OCI-LY7 (cell line): ENCODE data around the gene TPRG1. TPM values are rescaled to one million over a fixed set of nuclear protein-coding genes. Genes with fewer than 3 reads are reported as not detected.

Experiments used
- BruUV-seq: library from RNA; stranded (reverse); fragments of 400-500 nt; replicated peaks from 2 replicates; lab custom pipeline; 2021; lab: Mats Ljungman, UMichigan
- CTCF ChIA-PET: fragments of 300-600 bp; sonication (Branson Sonifier 250); formaldehyde crosslinking; loops from one replicate; lab custom pipeline; 2022; ENCODE audit warnings: antibody characterized with exemption; ENCODE audit not compliant: unreplicated experiment; lab: Charles Lee
- POLR2A ChIA-PET: fragments of 300-600 bp; sonication (Branson Sonifier 250); formaldehyde crosslinking; loops from one replicate; lab custom pipeline; 2022; ENCODE audit warnings: antibody characterized with exemption; lab: Charles Lee
- DNase-seq: peaks from one replicate; pipeline ENCODE4 v3.0.0-alpha.2; 2015; ENCODE audit warnings: low spot score
- H2AFZ ChIP-seq: fragments of 200-600 bp; sonication (generic), shearing (Covaris generic); 2 replicates; pipeline ENCODE4 v1.6.1; 2014; ENCODE audit warnings: mild to moderate bottlenecking, antibody characterized with exemption, low read length, moderate library complexity
- H3K27ac ChIP-seq: fragments of 200-600 bp; sonication (generic); 2 replicates; pipeline ENCODE4 v1.5.1; 2014; ENCODE audit warnings: mixed run types, low read depth, mild to moderate bottlenecking, moderate library complexity, low read length, inconsistent platforms; ENCODE audit not compliant: poor library complexity, severe bottlenecking
- H3K36me3 ChIP-seq: fragments of 200-600 bp; sonication (generic); 2 replicates; pipeline ENCODE4 v1.6.1; 2014; ENCODE audit warnings: mild to moderate bottlenecking, antibody characterized with exemption, low read length, moderate library complexity, mixed read lengths; ENCODE audit not compliant: insufficient read depth
- H3K4me1 ChIP-seq: fragments of 200-600 bp; sonication (generic); 2 replicates; pipeline ENCODE4 v1.5.1; 2014; ENCODE audit warnings: mild to moderate bottlenecking, low read length; ENCODE audit not compliant: insufficient read depth, poor library complexity, severe bottlenecking
- H3K4me2 ChIP-seq: fragments of 200-600 bp; sonication (generic); 2 replicates; pipeline ENCODE4 v1.6.1; 2014; ENCODE audit warnings: mild to moderate bottlenecking, low read length
- H3K4me3 ChIP-seq: fragments of 200-600 bp; sonication (generic); 2 replicates; pipeline ENCODE4 v1.5.1; 2014; ENCODE audit warnings: mild to moderate bottlenecking, low read depth, low read length; ENCODE audit not compliant: poor library complexity, severe bottlenecking
- H3K79me2 ChIP-seq: fragments of 200-600 bp; sonication (generic); 2 replicates; pipeline ENCODE4 v1.6.1; 2016; ENCODE audit warnings: low read depth, mild to moderate bottlenecking, low read length, moderate library complexity, mixed read lengths; ENCODE audit not compliant: insufficient read depth
- H3K9me2 ChIP-seq: fragments of 200-600 bp; sonication (generic); 2 replicates; pipeline ENCODE4 v1.6.1; 2016; ENCODE audit warnings: mild to moderate bottlenecking, low read length, mixed read lengths; ENCODE audit not compliant: insufficient read depth
- H3K9me3 ChIP-seq: fragments of 200-600 bp; sonication (generic); 2 replicates; pipeline ENCODE4 v1.6.1; 2014; ENCODE audit warnings: mild to moderate bottlenecking, mixed run types, low read length, mixed read lengths
- H4K20me1 ChIP-seq: fragments of 200-600 bp; sonication (generic); 2 replicates; pipeline ENCODE4 v1.6.1; 2014; ENCODE audit warnings: mild to moderate bottlenecking, antibody characterized with exemption, low read length, moderate library complexity, mixed read lengths; ENCODE audit not compliant: insufficient read depth
- CTCF ChIP-seq: fragments of 200-600 bp; sonication (generic); conservative IDR thresholded peaks from 2 replicates; pipeline ENCODE4 v1.5.1; 2014; ENCODE audit warnings: mild to moderate bottlenecking, antibody characterized with exemption, low read length, moderate library complexity, mixed read lengths
- EZH2phosphoT487 ChIP-seq: fragments of 200-600 bp; sonication (generic); IDR thresholded peaks from 2 replicates; pipeline ENCODE4 v1.6.1; 2018; ENCODE audit warnings: low read depth, borderline replicate concordance, mild to moderate bottlenecking, mixed run types, antibody characterized with exemption, low read length, moderate library complexity, mixed read lengths
- intact Hi-C: fragments of 100-400 bp; cut with micrococcal nuclease; formaldehyde crosslinking; loops from one replicate; pipeline ENCODE4 v1.10.0; 2022; ENCODE audit not compliant: unreplicated experiment
- total RNA-seq, 2 experiments: library from RNA; depleted of rRNA in 1 of 2; stranded (reverse); fragments of >200 nt in 1 of 2; shearing (Covaris generic) in 1 of 2; gene quantifications; 2 replicates each; pipeline ENCODE4 v1.2.3, GENCODE V29; 2014 to 2022

The TPRG1 gene
- total RNA-seq, 2 experiments from 2014 or later, result 0.92 TPM; not detected in 1

GRCh38 chr3:189322339-189322738, 150.6 kb downstream of the TPRG1 start:
- ChIA-PET CTCF (no interaction called here), POLR2A (interaction anchor here (0.9 to 1.6 kb wide), 3 partner anchors 14 to 33 kb away, joined by 3 to 4 read pairs (median 4); no protein-coding TSS in a partner anchor)
- DNase-seq, result no peak
- TF ChIP-seq CTCF (no peak), EZH2phosphoT487 (no peak)
- H3K4me3 ChIP-seq, result no peak overlapping the region
- no TSS peak for BruUV-seq
- intact Hi-C loops, result no loop called here
- H3K27ac ChIP-seq, result no peak overlapping the region
- no peaks in the 10 kb centered on the region; the same call in 1 of the 2 replicates for H3K9me3 ChIP-seq
- no peak overlapping the region for H3K4me2 ChIP-seq
- H2AFZ ChIP-seq, result no peak overlapping the region
- H4K20me1 ChIP-seq, result no peaks in the 10 kb centered on the region
- H3K9me2 ChIP-seq, result no peaks in the 10 kb centered on the region
- H3K79me2 ChIP-seq, result no peaks in the 10 kb centered on the region
- no peaks in the 10 kb centered on the region; the same call in 1 of the 2 replicates for H3K36me3 ChIP-seq
- H3K4me1 ChIP-seq, result peaks cover 26% of the 10 kb centered on the region

- peaks cover 26% of the 10 kb centered on the region for H3K4me1 ChIP-seq
- H3K27ac ChIP-seq, result peak overlapping the region; percentile 49
These were observed 152.9 kb downstream of the TPRG1 start for GRCh38 chr3:189324538-189325138.

More at GRCh38 chr3:189324538-189325138, 152.9 kb downstream of the TPRG1 start:
- Histone ChIP-seq H3K79me2 (no peaks in the 10 kb centered on the region), H2AFZ (no peak overlapping the region), H4K20me1 (no peaks in the 10 kb centered on the region), H3K36me3 (no peaks in the 10 kb centered on the region; the same call in 1 of the 2 replicates), H3K4me2 (peak overlapping the region; percentile 74), H3K9me2 (no peaks in the 10 kb centered on the region), H3K4me3 (peak overlapping the region; percentile 48), H3K9me3 (no peaks in the 10 kb centered on the region; the same call in 1 of the 2 replicates)
- intact Hi-C loops, result loop anchor here (1.0 kb wide), 1 partner anchor 36 kb away; no protein-coding TSS in a partner anchor
- BruUV-seq, result no TSS peak
- TF ChIP-seq CTCF (no peak), EZH2phosphoT487 (no peak; the same call in 1 of the 2 replicates)
- peak; percentile 98 for DNase-seq
- POLR2A ChIA-PET, result interaction anchor here (0.6 to 1.8 kb wide), 8 partner anchors 9 to 172 kb away, joined by 3 to 8 read pairs (median 4); no protein-coding TSS in a partner anchor
- CTCF ChIA-PET, result no interaction called here
